Activated CD8-positive, alpha-beta memory T cell treated with anti-CD3 and anti-CD28 coated beads for 48 hours (primary cell): ENCODE measurements around the gene DIP2A.

Source experiments
- DNase-seq, 3 experiments: peaks; one replicate each; pipeline ENCODE4 v3.0.0-alpha.2; 2020; ENCODE audit warnings: low read depth in 2 of 3, low spot score in 2 of 3

The DIP2A gene

DNA sequence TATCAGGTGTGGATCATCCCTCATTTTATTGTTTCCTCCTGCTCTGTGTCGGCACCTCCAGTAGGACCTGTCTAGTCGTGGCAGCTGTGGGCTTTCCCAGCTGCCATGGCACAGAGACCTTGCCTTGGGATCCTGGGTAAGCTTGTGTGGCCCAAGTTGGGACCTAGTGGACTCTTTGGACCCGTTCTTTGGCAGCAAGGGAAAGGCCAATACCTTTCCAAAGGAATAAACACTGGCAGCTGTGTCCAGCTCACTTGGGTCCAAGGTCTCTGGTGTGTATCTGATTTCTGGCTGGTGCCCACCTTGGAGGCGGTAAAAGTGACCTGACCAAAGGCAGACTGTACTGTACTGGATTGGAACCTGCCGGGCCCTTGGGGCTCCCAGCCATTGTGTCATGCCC, 21.8 kb downstream of the DIP2A start:
- DNase-seq, result no peak

DNA sequence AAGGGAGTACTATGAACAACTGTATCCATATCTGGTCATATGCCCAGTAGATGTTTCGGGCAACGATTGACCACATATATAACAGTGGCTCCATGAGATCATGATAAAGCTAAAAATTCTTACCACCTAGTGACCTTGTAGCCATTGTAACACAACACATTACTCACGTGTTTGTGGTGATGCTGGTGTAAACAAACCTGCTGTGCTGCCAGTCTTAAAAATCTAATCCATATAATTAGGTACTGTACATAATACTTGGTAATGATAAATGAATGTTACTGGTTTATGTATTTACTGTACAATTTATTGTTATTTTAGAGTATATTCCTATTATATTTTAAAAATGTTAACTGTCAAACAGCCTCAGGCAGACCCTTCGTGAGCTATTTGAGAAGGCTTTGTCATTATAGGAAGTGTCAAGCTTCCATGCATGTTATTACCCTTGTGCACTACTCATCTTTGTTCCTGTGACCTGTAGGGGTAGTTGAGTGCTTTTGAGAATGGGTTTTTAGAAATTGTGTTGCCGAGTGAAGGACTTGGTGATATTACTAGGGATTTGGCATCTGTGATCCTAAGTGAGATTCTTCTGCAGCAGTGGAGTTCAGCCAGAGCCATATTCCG, 23.6 kb downstream of the DIP2A start:
- no peak for DNase-seq

DNA sequence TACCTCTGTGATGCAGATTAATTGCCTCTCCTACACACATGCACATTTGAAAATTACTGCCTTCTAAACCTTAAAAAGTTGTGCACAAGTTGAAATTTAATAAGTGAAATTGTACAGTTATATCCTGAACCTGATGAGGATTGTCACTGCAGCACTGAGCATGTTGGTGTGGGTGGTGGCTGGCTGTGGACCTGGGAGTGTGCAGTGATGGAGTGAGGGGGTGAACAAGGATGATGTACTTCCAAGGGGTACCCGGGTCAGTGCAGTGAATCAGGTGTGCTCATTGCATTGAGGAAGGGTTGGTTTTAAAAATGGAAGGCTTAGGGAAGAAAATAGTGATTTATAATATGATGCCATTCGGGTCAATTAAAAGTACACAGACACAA, 24.1 kb downstream of the DIP2A start:
- no peak for DNase-seq

DNA sequence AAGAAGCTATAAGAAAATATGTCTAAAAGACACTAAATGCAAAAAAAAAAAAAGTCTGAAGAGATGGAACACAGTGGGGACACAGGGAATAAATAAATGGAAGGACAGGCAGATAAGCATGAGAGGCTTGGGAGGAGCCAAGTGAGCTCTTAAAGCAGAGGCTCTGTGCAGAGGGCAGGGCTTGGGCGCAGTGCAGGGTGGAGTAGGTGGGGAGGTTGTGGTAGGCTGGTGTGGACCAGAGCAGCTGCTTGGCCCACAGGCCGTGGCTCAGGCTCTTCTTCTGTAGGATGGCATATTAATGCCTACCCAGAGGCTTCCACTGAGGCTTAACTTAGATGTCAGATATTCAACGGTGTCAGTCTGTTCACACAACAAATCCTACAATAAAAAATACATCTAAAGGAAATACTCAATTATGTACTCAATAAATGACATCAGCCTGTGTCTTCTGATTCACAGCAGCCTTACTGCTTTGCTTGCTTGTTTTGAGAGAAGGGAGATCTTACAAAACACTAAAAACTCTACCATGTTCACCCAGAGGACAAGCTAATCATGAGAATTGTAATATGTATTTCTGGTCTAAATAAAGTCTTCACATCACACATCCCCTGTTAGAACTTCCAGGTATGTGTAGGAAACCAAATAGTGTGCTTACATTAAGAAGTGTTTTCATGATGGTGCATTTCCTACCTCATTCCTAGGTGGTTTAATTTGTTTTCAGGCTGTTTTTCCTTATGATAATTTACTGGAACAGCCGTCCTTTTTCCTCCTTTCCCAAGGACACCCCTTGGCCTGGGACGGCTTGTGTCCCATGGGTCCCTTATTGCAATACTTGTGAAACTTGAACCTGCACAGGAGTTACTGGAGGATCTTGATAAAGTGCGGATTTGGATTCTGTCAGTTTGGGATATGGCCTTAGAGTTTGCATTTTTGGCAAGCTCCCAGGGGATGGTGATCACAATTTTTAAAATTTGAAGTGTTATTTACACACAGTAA, 24.9 kb downstream of the DIP2A start:
- no peak for DNase-seq

DNA sequence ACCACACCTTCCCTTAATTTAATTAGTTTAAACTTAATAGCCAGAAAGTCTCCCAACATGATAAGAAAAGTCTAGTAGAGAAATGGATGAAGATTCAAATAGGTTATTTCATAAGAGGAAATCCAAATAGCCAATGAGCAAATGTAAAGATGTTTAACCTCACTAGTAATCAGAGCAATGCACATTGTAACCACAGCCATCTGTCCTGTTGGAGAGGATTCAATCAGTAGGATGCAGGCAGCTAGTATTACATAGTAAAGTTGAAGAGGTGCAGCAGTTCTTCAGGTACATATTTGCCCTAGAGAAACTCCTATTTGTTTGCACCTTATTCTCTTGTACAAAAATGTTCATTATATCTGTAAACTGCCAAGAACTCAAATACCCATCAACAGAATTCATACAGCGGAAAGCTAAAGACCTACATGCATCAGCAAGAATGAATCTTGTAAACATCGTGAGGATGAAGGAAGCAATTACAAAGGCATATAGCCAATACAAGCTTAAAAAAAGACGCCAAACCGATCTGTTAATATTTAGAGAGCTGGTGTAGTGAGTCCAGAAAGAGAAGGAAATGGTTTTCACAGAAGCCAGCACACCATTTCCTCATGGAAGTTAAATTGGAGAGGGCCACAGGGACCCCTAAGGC, 27.9 kb downstream of the DIP2A start:
- DNase-seq, result no peak

DNA sequence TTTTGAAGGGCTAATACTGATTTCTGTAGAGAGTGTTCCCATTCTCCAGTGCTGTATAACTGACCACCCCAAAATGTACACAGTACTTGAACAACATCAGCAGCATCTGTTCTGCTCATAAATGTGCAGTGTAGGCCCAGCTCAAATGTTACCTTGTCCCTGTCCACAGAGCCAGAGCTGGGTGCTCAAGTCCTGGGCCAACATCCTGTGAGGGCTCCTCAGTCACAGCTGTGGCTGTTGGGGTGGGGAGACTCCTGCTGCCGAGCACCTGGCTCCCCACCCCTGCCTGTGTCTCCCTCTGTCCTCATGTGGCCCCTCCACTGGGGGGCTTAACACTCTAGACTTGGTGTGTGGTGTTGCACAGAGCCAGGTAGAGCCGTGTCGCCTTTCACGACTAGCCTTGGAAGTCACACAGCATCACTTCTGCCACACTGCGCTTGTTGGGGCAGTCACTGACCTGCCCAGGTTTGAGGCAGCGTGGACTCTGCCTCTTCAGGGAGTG, 30.5 kb downstream of the DIP2A start:
- DNase-seq, result no peak

DNA sequence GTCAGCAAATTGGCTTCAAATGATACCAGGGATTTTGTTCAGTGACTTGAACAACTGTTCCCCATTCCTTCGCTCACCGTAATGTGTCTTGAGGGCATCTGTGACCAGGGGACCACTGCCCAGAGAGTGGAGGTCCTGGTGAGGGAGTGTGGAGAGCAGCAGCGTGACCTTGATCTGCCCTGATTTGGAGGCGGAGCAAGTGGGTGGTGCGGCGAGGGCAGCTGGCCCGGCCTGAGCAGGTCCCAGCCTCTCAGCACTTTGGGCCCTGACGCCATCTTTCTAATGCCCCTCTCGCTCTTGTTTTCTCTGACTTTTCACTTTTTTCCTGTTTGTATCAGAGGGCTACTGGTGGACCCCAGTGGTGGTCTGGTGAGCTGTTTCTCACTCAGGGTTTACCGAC, 31.1 kb downstream of the DIP2A start:
- DNase-seq, result no peak

DNA sequence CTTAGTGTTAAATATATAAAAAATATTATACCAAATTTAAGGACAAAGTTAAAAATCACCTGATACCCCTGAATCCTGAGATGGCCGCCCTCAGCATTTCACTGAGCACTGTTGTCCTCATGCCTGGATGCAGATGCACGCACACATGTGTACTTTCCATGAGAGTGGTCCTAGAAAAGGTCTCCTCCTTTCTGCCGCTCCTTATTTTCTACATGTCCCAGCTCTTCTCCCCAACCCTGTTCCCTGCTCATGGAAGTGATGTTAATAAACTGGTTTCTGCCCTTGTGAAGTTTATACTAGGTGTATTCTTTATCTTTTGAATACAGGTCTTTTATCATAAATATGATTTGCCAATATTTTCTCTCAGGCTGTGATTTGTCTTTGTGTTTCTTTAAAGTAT, 32.9 kb downstream of the DIP2A start:
- DNase-seq, result no peak

DNA sequence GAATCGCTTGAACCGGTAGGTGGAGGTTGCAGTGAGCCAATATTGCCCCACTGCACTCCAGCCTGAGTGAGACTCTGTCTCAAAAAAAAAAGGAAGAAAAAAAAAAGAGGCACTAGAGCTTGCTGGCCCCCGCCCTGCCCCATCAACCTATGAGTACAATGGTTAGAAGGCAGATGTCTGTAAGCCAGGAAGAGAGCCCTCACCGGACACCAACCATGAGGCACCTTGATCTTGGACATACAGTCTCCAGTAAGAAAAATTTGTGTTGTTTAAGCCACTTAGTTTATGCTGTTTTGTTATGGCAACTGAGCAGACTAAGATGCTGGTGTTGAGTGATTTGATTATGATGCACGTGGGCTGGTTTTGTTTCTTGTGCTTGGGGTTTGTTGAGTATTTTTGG, 34.2 kb downstream of the DIP2A start:
- DNase-seq, result no peak

DNA sequence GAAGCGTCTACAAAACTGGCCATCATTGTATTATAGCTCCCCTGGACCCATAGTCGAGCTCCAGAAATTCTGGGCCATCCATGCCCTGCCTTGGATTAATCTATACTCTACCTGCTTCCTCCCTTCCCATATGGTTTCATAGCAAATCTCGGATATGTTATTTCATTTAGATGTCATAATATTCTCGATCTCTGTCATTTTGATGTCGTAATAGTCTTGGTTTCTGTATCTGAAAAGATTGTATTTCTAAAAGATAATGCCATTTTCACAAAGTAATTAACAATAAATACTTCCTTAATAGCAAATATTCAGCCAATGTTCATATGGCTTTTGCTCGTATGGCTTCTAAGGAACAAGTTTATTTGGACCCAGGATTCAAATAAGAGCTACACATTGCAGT, 35.1 kb downstream of the DIP2A start:
- DNase-seq, result no peak

DNA sequence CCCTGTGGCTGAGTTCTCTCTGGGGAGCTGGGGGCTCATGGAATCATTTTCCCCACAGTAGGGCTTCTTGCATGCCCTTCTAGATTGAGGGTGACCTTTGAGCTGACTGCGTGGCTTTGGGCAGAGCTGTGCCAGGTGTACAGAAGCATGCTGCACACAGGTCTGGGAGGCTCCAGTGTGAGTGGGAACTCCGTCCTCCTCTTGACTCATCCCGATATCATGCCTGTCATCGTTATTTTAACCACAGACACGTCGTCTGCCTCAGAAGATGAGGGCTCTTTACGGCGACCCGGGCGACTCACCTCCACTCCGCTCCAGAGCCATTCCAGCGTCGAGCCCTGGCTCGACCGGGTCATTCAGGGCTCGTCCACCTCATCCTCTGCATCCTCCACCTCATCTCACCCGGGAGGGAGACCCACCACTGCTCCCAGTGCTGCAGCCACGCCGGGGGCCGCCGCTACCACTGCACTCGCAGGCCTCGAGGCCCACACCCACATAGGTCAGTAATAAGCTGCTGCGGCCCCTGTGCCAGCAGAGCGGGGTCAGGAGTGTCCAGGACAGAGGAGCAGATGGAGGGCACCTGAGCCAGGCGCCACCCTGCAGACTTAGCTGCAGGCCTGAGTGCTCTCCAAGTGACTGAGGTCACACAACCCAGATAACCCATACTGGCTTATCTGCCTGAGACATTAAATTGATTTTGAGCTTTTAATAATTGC, 39.8 kb downstream of the DIP2A start:
- DNase-seq, result no peak

DNA sequence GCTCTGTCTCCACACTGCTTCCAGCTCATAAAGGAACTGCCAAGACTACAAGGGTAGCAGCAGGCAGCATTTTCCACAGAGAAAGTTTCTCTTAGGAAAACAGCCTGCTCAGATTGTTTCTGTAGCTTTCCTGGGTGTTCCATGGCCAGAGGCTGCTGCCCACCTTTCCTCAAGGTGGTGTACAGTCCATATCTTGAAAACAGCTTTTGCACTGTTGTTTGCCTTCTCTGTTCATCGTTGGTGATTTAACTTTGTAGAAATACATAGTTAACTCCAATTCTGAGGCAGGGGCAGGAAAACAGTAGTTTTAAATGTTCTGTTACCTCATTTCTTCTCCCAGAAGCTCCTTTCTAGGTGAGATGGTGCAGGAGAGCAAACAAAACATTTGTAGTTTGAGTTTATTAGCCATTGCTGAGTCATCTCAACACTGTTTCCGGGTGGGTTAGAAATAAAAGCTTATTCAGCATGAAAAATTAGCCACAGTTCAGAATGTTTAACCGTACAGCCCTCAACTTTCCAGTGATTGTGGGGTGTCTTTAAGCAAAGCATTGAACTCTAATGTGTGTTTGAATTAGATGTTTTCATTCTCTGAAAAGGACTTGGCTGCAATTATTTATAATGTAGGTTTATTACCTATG, 41.7 kb downstream of the DIP2A start:
- DNase-seq, result no peak

DNA sequence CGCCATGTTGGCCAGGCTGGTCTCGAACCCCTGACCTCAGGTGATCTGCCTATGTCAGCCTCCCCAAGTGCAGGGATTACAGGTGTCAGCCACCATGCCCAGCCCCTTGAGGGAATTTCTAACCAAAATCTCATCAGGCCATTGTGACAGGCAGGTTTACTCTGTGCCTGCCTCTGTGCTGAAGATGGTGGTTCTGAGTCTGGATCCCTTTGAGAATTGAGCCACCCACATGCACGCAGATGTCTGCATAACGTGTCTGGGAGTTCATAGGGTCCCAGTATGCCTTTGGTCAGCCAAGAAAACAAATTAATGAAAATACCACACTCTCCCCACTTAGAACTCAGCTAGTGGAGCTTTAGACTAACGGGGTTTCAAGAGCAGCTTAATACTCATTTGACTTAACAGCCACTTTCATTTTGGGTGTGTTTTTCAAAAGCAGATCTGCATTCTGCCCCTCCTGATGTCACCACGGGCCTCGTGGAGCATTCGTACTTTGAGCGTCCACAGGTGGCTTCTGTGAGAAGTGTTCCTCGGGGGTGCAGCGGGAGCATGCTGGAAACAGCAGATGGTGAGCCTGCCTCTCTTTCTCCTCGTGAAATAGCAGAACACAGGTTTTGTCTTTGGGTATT, 45.3 kb downstream of the DIP2A start:
- no peak for DNase-seq

DNA sequence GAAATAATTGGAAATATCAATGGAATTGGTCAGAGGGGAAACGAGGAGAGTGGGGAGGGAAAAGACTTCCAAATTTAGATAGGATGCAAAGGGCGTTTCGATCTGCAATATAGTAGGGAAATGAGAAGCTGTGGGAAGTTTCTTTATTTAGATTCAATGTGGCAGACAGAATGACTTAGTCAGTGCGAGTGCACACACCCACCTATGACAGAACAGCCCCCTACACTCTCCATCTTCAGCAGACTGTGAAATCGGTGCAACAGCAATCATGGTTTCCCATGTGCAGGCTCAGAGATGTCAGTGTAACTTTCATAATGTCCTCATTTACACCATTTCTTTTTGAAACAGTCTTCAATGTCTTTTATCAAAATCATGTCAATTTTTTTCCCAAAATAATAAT, 46.0 kb downstream of the DIP2A start:
- no peak for DNase-seq

DNA sequence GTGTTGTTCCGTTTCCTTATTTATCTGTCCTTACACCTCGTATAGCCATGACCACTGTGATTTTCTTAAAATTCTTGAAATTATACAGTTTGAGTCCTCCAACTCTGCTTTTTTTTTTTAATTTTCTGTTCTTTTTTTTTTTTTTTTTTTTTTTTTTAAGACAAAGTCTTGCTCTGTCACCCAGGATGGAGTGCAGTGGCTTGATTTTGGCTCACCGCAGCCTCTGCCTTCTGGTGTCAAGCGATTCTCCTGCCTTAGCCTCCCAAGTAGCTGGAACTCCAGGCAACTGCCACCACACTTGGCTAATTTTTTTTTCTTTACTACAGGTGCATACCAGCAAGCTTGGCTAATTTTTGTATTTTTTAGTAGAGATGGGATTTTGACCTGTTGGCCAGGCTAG, 48.9 kb downstream of the DIP2A start:
- no peak for DNase-seq

DNA sequence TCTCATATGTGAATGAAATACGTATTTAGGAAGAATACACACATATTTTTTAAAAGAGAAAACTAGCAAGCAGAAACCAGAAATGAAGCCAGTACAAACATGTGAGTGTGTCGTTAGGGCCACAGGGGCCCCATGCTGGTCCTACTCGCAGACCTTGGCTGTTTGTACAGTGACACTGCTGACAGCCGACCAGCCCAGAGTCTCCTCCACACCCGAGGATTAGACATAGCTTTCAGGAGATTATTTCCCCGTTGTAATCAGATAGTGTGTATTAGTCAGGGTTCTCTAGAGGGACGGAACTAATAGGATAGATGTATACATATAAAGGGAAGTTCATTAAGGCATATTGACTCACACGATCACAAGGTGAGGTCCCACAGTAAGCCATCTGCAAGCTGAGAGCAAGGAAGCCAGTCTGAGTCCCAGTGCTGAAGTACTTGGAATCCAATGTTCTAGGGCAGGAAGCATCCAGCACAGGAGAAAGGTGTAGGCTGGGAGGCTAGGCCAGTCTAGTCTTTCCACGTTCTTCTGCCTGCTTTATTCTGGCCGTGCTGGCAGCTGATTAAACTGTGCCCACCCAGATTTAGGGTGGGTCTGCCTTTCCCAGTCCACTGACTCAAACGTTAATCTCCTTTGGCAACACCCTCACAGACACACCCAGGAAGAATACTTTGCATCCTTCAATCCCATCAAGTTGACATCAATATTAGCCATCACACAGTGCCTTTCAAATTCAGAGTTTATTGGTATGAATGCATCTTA, 51.2 kb downstream of the DIP2A start:
- no peak for DNase-seq

DNA sequence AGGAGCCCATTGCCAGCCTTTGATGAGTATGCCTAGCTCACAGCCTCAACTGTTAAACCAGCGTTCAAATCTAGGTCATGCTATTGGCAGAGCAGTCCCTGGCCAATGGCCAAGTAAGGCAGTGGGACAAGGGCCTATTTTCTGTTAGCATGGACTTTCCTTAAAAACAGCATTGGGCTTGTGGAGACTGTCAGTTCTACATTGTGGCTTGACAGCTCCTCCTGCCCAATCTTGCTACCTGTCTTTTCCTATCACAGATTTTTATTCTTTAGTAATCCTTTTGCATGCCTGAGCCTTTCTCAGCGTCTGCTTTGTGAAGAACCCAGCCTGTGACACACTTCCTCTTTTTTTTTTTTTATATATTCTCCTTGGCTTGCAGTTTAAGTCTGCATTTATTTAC, 56.4 kb downstream of the DIP2A start:
- DNase-seq, result no peak

DNA sequence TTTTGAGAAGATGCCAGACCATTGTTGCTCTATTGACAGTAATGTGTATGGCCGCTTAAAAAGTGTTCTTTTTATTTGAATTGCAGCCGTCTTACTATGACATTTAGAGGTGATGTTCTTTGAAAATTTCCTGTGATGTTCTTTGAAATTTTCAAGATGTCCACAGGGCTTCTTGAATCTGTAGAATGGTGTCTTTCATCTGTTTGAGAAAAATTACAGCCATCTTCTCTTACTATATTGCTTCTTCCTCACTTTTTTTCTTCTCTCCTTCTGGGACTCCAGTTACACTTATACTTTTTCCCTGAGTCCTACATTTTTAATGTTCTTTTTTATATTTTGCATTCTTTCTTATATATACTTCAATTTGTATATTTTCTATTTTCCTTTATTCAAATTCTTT, 57.4 kb downstream of the DIP2A start:
- DNase-seq, result no peak

DNA sequence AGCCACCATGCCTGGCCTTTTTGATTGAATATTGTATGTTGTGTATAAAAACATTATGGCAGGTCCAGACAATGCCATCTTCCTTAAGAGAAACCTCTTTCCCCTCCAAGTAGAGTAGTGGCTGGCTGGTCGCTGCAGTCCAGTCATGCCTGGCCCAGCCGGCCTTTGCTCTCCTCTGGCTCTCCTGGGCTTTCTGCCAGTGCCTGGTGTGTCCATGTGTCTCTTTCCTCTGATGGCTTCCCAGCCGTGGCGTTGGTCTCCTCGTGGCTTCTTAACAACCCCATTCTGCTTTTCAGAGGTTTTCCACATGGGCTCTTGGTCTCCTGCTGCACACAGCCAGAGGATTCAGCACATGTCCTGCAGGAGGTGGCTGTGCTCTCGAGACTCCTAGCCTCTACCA, 58.7 kb downstream of the DIP2A start:
- DNase-seq, result no peak
